ENCODE measurements around the gene PMCH. TPM values are rescaled to one million over a fixed set of nuclear protein-coding genes. Genes with fewer than 3 reads are reported as not detected.
A peak's percentile ranks its signal among the peaks of the same experiment; 100 is the strongest.
"Not testable (repeated sequence)": the region's sequence is repeated elsewhere in the genome, so short reads cannot be mapped to it uniquely, and the experiment has no call there.

PMCH gene
- total RNA-seq (2014; rRNA removed; shearing (Covaris generic)) (not detected in 2 replicates), polyA plus RNA-seq (2016; fragmentation: Nextera tagmentation; extraction: Ambion mirVana) (0.75 TPM in 1 of 2 replicates, not detected in the other)

GRCh38 chr12:102197789-102198188 lies at the start of gene PMCH:
Gene PMCH, minus strand, starts transcription at chr12:102197833. Its CDS starts 63 bp downstream, at chr12:102197770.
- H3K36me3 ChIP-seq (ENCODE audit: low read depth) = no peaks in the 10 kb centered on the region
- no peaks in the 10 kb centered on the region for H3K9me2 ChIP-seq (ENCODE audit: insufficient read depth)
- no peaks in the 10 kb centered on the region for H3K9me3 ChIP-seq (ENCODE audit: low read depth)
- H3K4me3 ChIP-seq = no peak within 1 kb of the TSS
- no peak within 1 kb of the TSS for H3K9ac ChIP-seq
- no peaks in the 10 kb centered on the region for H3K79me2 ChIP-seq (ENCODE audit: insufficient read depth)
- H3K27ac ChIP-seq = no peak within 1 kb of the TSS
- peak; percentile 43 for DNase-seq
- H3K4me1 ChIP-seq (ENCODE audit: insufficient read depth) = 0 out of 2 replicates have a peak, but pooled peaks cover 6% of the 10 kb centered on the region
- no peak within 1 kb of the TSS for H3K4me2 ChIP-seq (ENCODE audit: unreplicated experiment)
- WGBS, 2 experiments (ENCODE audit: low coverage in 1 of 2, low lambda C conversion rate in 2 of 2, missing lambda C conversion rate in 2 of 2) = 87 to 96% methylated on average over 1 of the region's 1 CpG
- in situ Hi-C loops (cut with MboI) = no loop called here
- H4K20me1 ChIP-seq (ENCODE audit: insufficient read depth) = no peaks in the 10 kb centered on the region
- no peak for TF ChIP-seq EZH2 (IDR thresholded peaks at IDR 0.05; ENCODE audit: insufficient read depth, poor library complexity, severe bottlenecking)
- no peak for TF ChIP-seq EZH2phosphoT487 (IDR thresholded peaks at IDR 0.05; ENCODE audit: insufficient read depth, low read depth)
- no peak within 1 kb of the TSS for H2AFZ ChIP-seq
- H3F3A ChIP-seq (ENCODE audit: insufficient read depth) = no peaks in the 10 kb centered on the region
- no peaks in the 10 kb centered on the region for H3K27me3 ChIP-seq (replicated peaks; ENCODE audit: insufficient read depth)

GRCh38 chr12:102240859-102241258 lies 43.2 kb upstream of the PMCH start:
- in situ Hi-C loops (cut with MboI); H3K9me2 ChIP-seq (ENCODE audit: insufficient read depth): not testable (repeated sequence)

GRCh38 chr12:102234599-102234998 lies 37.0 kb upstream of the PMCH start:
- WGBS, 2 experiments (ENCODE audit: low coverage in 1 of 2, low lambda C conversion rate in 2 of 2, missing lambda C conversion rate in 2 of 2) = 2 to 5% methylated on average over 2 of the region's 2 CpGs
- Histone ChIP-seq H3K79me2 (ENCODE audit: insufficient read depth) (no peaks in the 10 kb centered on the region), H3K4me2 (ENCODE audit: unreplicated experiment) (no peak overlapping the region), H3K9me2 (ENCODE audit: insufficient read depth) (no peaks in the 10 kb centered on the region), H2AFZ (no peak overlapping the region), H3F3A (ENCODE audit: insufficient read depth) (no peaks in the 10 kb centered on the region), H4K20me1 (ENCODE audit: insufficient read depth) (no peaks in the 10 kb centered on the region), H3K27ac (no peak overlapping the region), H3K9ac (no peak overlapping the region), H3K4me3 (no peak overlapping the region), H3K36me3 (ENCODE audit: low read depth) (no peaks in the 10 kb centered on the region), H3K27me3 (replicated peaks; ENCODE audit: insufficient read depth) (no peaks in the 10 kb centered on the region), H3K4me1 (ENCODE audit: insufficient read depth) (no peaks in the 10 kb centered on the region), H3K9me3 (ENCODE audit: low read depth) (no peaks in the 10 kb centered on the region)
- no peak for TF ChIP-seq EZH2phosphoT487 (IDR thresholded peaks at IDR 0.05; ENCODE audit: insufficient read depth, low read depth)
- TF ChIP-seq EZH2 (IDR thresholded peaks at IDR 0.05; ENCODE audit: insufficient read depth, poor library complexity, severe bottlenecking) = no peak
- in situ Hi-C loops (cut with MboI) = no loop called here
- DNase-seq = no peak

More at GRCh38 chr12:102240859-102241258, 43.2 kb upstream of the PMCH start:
- H2AFZ ChIP-seq; H4K20me1 ChIP-seq (ENCODE audit: insufficient read depth); H3K9me3 ChIP-seq (ENCODE audit: low read depth); H3K9ac ChIP-seq; H3K4me2 ChIP-seq (ENCODE audit: unreplicated experiment); H3K79me2 ChIP-seq (ENCODE audit: insufficient read depth); H3K4me3 ChIP-seq; H3K36me3 ChIP-seq (ENCODE audit: low read depth); DNase-seq; H3K27me3 ChIP-seq (replicated peaks; ENCODE audit: insufficient read depth); H3K4me1 ChIP-seq (ENCODE audit: insufficient read depth); H3K27ac ChIP-seq; H3F3A ChIP-seq (ENCODE audit: insufficient read depth): not testable (repeated sequence)
- 68 to 74% methylated on average over 2 of the region's 2 CpGs for WGBS, 2 experiments (ENCODE audit: low coverage in 1 of 2, low lambda C conversion rate in 2 of 2, missing lambda C conversion rate in 2 of 2)

- Histone ChIP-seq H3F3A (ENCODE audit: insufficient read depth) (no peaks in the 10 kb centered on the region), H3K4me3 (no peak overlapping the region), H4K20me1 (ENCODE audit: insufficient read depth) (no peaks in the 10 kb centered on the region), H3K9me3 (ENCODE audit: low read depth) (no peaks in the 10 kb centered on the region), H3K27me3 (replicated peaks; ENCODE audit: insufficient read depth) (no peaks in the 10 kb centered on the region), H3K36me3 (ENCODE audit: low read depth) (no peaks in the 10 kb centered on the region), H3K9me2 (ENCODE audit: insufficient read depth) (no peaks in the 10 kb centered on the region), H3K27ac (no peak overlapping the region), H2AFZ (no peak overlapping the region), H3K9ac (no peak overlapping the region), H3K4me2 (ENCODE audit: unreplicated experiment) (no peak overlapping the region), H3K79me2 (ENCODE audit: insufficient read depth) (no peaks in the 10 kb centered on the region), H3K4me1 (ENCODE audit: insufficient read depth) (no peaks in the 10 kb centered on the region)
- peak; percentile 72 for DNase-seq
- TF ChIP-seq EZH2phosphoT487 (IDR thresholded peaks at IDR 0.05; ENCODE audit: insufficient read depth, low read depth) (no peak), EZH2 (IDR thresholded peaks at IDR 0.05; ENCODE audit: insufficient read depth, poor library complexity, severe bottlenecking) (no peak)
- in situ Hi-C loops (cut with MboI) = no loop called here
- 6 to 7% methylated on average over 1 of the region's 1 CpG for WGBS, 2 experiments (ENCODE audit: low coverage in 1 of 2, low lambda C conversion rate in 2 of 2, missing lambda C conversion rate in 2 of 2)
These were observed 34.8 kb upstream of the PMCH start for GRCh38 chr12:102232446-102232845.

GRCh38 chr12:102232036-102232435 lies 34.4 kb upstream of the PMCH start:
- no peak overlapping the region for H3K4me2 ChIP-seq (ENCODE audit: unreplicated experiment)
- no peaks in the 10 kb centered on the region for H4K20me1 ChIP-seq (ENCODE audit: insufficient read depth)
- no peaks in the 10 kb centered on the region for H3K4me1 ChIP-seq (ENCODE audit: insufficient read depth)
- H3K79me2 ChIP-seq (ENCODE audit: insufficient read depth) = no peaks in the 10 kb centered on the region
- TF ChIP-seq EZH2phosphoT487 (IDR thresholded peaks at IDR 0.05; ENCODE audit: insufficient read depth, low read depth) (no peak), EZH2 (IDR thresholded peaks at IDR 0.05; ENCODE audit: insufficient read depth, poor library complexity, severe bottlenecking) (no peak)
- no peaks in the 10 kb centered on the region for H3F3A ChIP-seq (ENCODE audit: insufficient read depth)
- no peak overlapping the region for H3K4me3 ChIP-seq
- H3K9me3 ChIP-seq (ENCODE audit: low read depth) = no peaks in the 10 kb centered on the region
- H3K27me3 ChIP-seq (replicated peaks; ENCODE audit: insufficient read depth) = no peaks in the 10 kb centered on the region
- no peak overlapping the region for H3K27ac ChIP-seq
- no peak overlapping the region for H3K9ac ChIP-seq
- no peaks in the 10 kb centered on the region for H3K9me2 ChIP-seq (ENCODE audit: insufficient read depth)
- in situ Hi-C loops (cut with MboI) = no loop called here
- no peak overlapping the region for H2AFZ ChIP-seq
- no peak for DNase-seq
- no peaks in the 10 kb centered on the region for H3K36me3 ChIP-seq (ENCODE audit: low read depth)
